ENCODE results near the gene PLEK2. TPM values are rescaled to one million over a fixed set of nuclear protein-coding genes. Genes with fewer than 3 reads are reported as not detected.
"Not testable (repeated sequence)": the region's sequence is repeated elsewhere in the genome, so short reads cannot be mapped to it uniquely, and the experiment has no call there.

PLEK2 gene
- total RNA-seq, 1 experiment from 2014 or later: 17.0 TPM

GRCh38 chr14:67428501-67429031 is 16.6 kb upstream of the PLEK2 start:
- DNase-seq (ENCODE audit: low read depth): peak; percentile 90

GRCh38 chr14:67426983-67427606 is 15.1 kb upstream of the PLEK2 start:
- DNase-seq (ENCODE audit: low read depth): peak; percentile 88

GRCh38 chr14:67426161-67426560 is 14.2 kb upstream of the PLEK2 start:
- DNase-seq (ENCODE audit: low read depth): no peak

- no peak for DNase-seq (ENCODE audit: low read depth)
These were observed 13.6 kb upstream of the PLEK2 start for GRCh38 chr14:67425608-67426007.

GRCh38 chr14:67424539-67424938 is 12.6 kb upstream of the PLEK2 start:
- no peak for DNase-seq (ENCODE audit: low read depth)

- DNase-seq (ENCODE audit: low read depth): no peak
These were observed 11.5 kb upstream of the PLEK2 start for GRCh38 chr14:67423424-67423823.

- no peak for DNase-seq (ENCODE audit: low read depth)
These were observed 9.6 kb upstream of the PLEK2 start for GRCh38 chr14:67421356-67422224.

- peak; percentile 29 for DNase-seq (ENCODE audit: low read depth)
These were observed 8.3 kb upstream of the PLEK2 start for GRCh38 chr14:67420102-67420739.

GRCh38 chr14:67418401-67419191 is 6.6 kb upstream of the PLEK2 start:
- peak; percentile 84 for DNase-seq (ENCODE audit: low read depth)

- DNase-seq (ENCODE audit: low read depth): no peak
These were observed 5.7 kb upstream of the PLEK2 start for GRCh38 chr14:67417633-67418032.

GRCh38 chr14:67416810-67417209 is 4.8 kb upstream of the PLEK2 start:
- DNase-seq (ENCODE audit: low read depth): no peak

GRCh38 chr14:67416085-67416484 is 4.1 kb upstream of the PLEK2 start:
- DNase-seq (ENCODE audit: low read depth): no peak

GRCh38 chr14:67415610-67416009 is 3.6 kb upstream of the PLEK2 start:
- not testable (repeated sequence) for DNase-seq (ENCODE audit: low read depth)

GRCh38 chr14:67413806-67414769 is 2.1 kb upstream of the PLEK2 start:
- peak; percentile 98 for DNase-seq (ENCODE audit: low read depth)

- no peak for DNase-seq (ENCODE audit: low read depth)
These were observed 595 bp downstream of the PLEK2 start for GRCh38 chr14:67411370-67411769.

- DNase-seq (ENCODE audit: low read depth): no peak
These were observed 1.7 kb downstream of the PLEK2 start for GRCh38 chr14:67410313-67410712.

GRCh38 chr14:67409461-67409860 is 2.5 kb downstream of the PLEK2 start:
- DNase-seq (ENCODE audit: low read depth): no peak

- not testable (repeated sequence) for DNase-seq (ENCODE audit: low read depth)
These were observed 3.7 kb downstream of the PLEK2 start for GRCh38 chr14:67408122-67408801.

GRCh38 chr14:67405771-67406170 is 6.2 kb downstream of the PLEK2 start:
- no peak for DNase-seq (ENCODE audit: low read depth)

GRCh38 chr14:67400434-67400833 is 11.5 kb downstream of the PLEK2 start:
- no peak for DNase-seq (ENCODE audit: low read depth)

Data from Daoy (cell line).